Measurements from ENCODE around the gene CLRN2.

Gene CLRN2

DNA sequence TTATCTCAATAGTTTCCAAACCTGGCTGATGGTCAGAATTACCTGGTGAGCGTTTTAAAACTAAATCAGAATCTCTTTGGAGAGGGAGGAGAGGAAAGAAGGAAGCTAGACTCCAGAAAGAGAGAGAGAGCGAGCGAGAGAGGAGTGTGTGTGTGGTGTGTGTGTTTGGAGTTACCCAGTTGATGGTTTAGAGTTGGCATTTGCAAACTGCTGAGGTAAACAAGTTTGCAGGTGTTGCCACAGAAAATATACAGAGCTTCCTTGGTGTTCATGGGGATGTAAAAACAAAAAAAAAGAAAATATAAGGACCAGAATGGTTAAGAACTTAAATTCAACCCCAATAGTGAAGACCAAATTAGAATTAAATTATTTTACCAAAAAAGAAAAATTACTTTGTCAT is 35.6 kb downstream of the CLRN2 start:
- no peaks in the 10 kb centered on the region for H3K4me1 ChIP-seq (ENCODE audit: insufficient read depth, low read length)
- no peaks in the 10 kb centered on the region for H3K9me3 ChIP-seq (ENCODE audit: low read length)
- H3K4me3 ChIP-seq (ENCODE audit: low read depth in 1 of 2, low read length in 2 of 2), result no peak overlapping the region
- no peak overlapping the region for H3K9ac ChIP-seq (ENCODE audit: low read length)
- H3K27me3 ChIP-seq (ENCODE audit: control insufficient read depth in 1 of 2, insufficient read depth in 2 of 2, low read length in 2 of 2), result no peaks in the 10 kb centered on the region
- H3K27ac ChIP-seq (ENCODE audit: low read depth, low read length), result no peak overlapping the region
- no peaks in the 10 kb centered on the region for H3K36me3 ChIP-seq (ENCODE audit: insufficient read depth, low read length)

DNA sequence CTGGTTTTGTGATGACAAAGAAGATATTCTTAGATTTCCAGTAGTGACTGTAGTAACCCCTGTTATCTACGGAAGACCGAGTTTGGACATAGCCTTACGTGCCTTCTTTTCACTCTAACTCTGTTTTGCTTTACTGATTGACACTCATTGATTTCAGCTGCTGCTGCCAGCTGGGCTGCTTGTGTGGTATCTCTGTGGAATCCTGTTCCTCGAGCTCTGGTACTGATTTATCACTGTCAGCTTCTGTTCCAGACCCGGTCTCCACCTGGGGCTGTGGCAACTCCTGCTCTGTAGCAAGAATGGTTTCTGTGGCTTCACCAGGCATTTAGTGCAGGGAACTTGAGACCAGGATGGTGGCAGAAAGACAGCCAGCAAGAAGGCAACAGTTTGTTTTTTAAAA is 37.5 kb downstream of the CLRN2 start:
- no peaks in the 10 kb centered on the region for H3K27me3 ChIP-seq (ENCODE audit: control insufficient read depth in 1 of 2, insufficient read depth in 2 of 2, low read length in 2 of 2)
- H3K4me3 ChIP-seq (ENCODE audit: low read depth in 1 of 2, low read length in 2 of 2), result no peak overlapping the region
- H3K9me3 ChIP-seq (ENCODE audit: low read length), result no peaks in the 10 kb centered on the region
- no peaks in the 10 kb centered on the region for H3K36me3 ChIP-seq (ENCODE audit: insufficient read depth, low read length)
- no peak overlapping the region for H3K27ac ChIP-seq (ENCODE audit: low read depth, low read length)
- no peak overlapping the region for H3K9ac ChIP-seq (ENCODE audit: low read length)
- no peaks in the 10 kb centered on the region for H3K4me1 ChIP-seq (ENCODE audit: insufficient read depth, low read length)

GRCh38 chr4:17554568-17554967 is 39.6 kb downstream of the CLRN2 start:
- Histone ChIP-seq H3K9me3 (ENCODE audit: low read length) (no peaks in the 10 kb centered on the region), H3K4me1 (ENCODE audit: insufficient read depth, low read length) (no peaks in the 10 kb centered on the region), H3K9ac (ENCODE audit: low read length) (no peak overlapping the region), H3K4me3 (ENCODE audit: low read depth in 1 of 2, low read length in 2 of 2) (no peak overlapping the region), H3K36me3 (ENCODE audit: insufficient read depth, low read length) (no peaks in the 10 kb centered on the region), H3K27ac (ENCODE audit: low read depth, low read length) (no peak overlapping the region), H3K27me3 (ENCODE audit: control insufficient read depth in 1 of 2, insufficient read depth in 2 of 2, low read length in 2 of 2) (no peaks in the 10 kb centered on the region)

DNA sequence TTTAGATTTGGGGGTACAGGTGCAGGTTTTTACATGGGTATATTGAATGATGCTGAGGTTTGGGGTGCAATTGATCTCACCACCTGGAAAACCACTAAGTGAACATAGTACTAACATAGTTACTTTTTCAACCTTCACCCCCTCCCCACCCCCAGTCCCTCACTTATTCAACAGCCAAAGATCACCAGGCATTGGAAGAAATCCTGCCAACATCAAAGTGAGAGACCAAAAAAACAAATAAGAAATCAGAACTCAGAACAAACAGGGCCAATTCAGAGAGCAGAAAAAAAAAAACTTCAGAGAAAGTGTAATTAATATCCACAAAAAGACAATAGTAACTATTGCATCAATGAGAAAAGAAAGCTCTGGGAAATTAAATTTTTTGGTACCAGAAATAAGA is 41.5 kb downstream of the CLRN2 start:
- H3K4me3 ChIP-seq (ENCODE audit: low read depth in 1 of 2, low read length in 2 of 2), result no peak overlapping the region
- H3K27me3 ChIP-seq (ENCODE audit: control insufficient read depth in 1 of 2, insufficient read depth in 2 of 2, low read length in 2 of 2), result no peaks in the 10 kb centered on the region
- H3K27ac ChIP-seq (ENCODE audit: low read depth, low read length), result no peak overlapping the region
- no peaks in the 10 kb centered on the region for H3K4me1 ChIP-seq (ENCODE audit: insufficient read depth, low read length)
- H3K9me3 ChIP-seq (ENCODE audit: low read length), result no peaks in the 10 kb centered on the region
- H3K36me3 ChIP-seq (ENCODE audit: insufficient read depth, low read length), result no peaks in the 10 kb centered on the region
- no peak overlapping the region for H3K9ac ChIP-seq (ENCODE audit: low read length)

DNA sequence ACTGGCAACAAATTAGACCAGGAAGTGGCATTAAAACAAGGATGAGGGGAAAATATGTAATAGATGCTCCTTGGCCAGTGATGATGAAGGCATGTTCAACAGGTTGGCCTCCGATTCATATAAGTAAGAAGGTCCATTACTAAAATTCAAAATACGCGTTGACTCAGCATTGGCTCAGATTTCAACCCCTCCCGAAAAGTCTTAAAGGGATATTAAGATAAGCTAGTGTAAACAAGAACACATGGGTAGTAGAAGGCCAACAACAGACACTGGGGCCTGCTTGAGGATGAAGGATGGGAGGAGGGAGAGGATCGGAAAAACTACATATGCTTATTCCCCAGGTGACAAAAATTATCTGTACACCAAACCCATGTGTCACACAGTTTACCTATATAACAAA is 42.9 kb downstream of the CLRN2 start:
- no peaks in the 10 kb centered on the region for H3K27me3 ChIP-seq (ENCODE audit: control insufficient read depth in 1 of 2, insufficient read depth in 2 of 2, low read length in 2 of 2)
- no peaks in the 10 kb centered on the region for H3K36me3 ChIP-seq (ENCODE audit: insufficient read depth, low read length)
- no peak overlapping the region for H3K4me3 ChIP-seq (ENCODE audit: low read depth in 1 of 2, low read length in 2 of 2)
- no peak overlapping the region for H3K9ac ChIP-seq (ENCODE audit: low read length)
- H3K27ac ChIP-seq (ENCODE audit: low read depth, low read length), result no peak overlapping the region
- H3K4me1 ChIP-seq (ENCODE audit: insufficient read depth, low read length), result no peaks in the 10 kb centered on the region
- H3K9me3 ChIP-seq (ENCODE audit: low read length), result no peaks in the 10 kb centered on the region

GRCh38 chr4:17558941-17559708 is 44.2 kb downstream of the CLRN2 start:
- no peak overlapping the region for H3K9ac ChIP-seq (ENCODE audit: low read length)
- H3K4me1 ChIP-seq (ENCODE audit: insufficient read depth, low read length), result no peaks in the 10 kb centered on the region
- H3K4me3 ChIP-seq (ENCODE audit: low read depth in 1 of 2, low read length in 2 of 2), result no peak overlapping the region
- no peaks in the 10 kb centered on the region for H3K36me3 ChIP-seq (ENCODE audit: insufficient read depth, low read length)
- H3K27ac ChIP-seq (ENCODE audit: low read depth, low read length), result no peak overlapping the region
- no peaks in the 10 kb centered on the region for H3K9me3 ChIP-seq (ENCODE audit: low read length)
- no peaks in the 10 kb centered on the region for H3K27me3 ChIP-seq (ENCODE audit: control insufficient read depth in 1 of 2, insufficient read depth in 2 of 2, low read length in 2 of 2)

GRCh38 chr4:17559709-17560048 is 44.7 kb downstream of the CLRN2 start:
- H3K27ac ChIP-seq (ENCODE audit: low read depth, low read length), result no peak overlapping the region

DNA sequence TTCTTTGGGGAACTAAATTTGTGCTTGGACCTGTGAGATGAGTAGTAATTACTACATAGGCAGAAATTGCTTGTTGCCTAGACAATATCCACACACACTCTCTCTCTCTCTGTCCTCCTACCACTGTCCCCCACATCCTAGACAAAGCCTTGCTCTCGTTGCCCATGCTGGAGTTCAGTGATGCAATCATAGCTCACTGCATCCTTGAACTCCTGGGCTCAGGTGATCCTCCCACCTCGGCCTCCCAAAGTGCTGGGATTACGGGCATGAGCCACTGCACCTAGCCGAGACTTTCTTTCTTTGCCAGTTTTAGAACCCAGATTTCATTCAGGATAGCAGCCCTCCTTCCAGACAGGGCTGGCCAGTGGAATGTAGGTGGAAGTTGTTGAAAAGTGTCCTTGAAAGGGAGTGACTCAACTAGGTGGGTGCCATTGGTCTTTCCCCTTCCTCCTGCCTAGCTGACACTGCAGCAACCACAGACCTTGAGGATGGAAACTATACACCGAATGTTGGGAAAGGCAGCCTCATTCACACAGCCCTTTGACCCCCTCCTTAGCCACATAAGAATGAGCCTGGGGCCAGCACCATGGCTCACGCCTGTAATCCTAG is 45.2 kb downstream of the CLRN2 start:
- Histone ChIP-seq H3K9ac (ENCODE audit: low read length) (no peak overlapping the region), H3K4me1 (ENCODE audit: insufficient read depth, low read length) (no peaks in the 10 kb centered on the region), H3K4me3 (ENCODE audit: low read depth in 1 of 2, low read length in 2 of 2) (no peak overlapping the region), H3K9me3 (ENCODE audit: low read length) (no peaks in the 10 kb centered on the region), H3K27ac (ENCODE audit: low read depth, low read length) (no peak overlapping the region), H3K36me3 (ENCODE audit: insufficient read depth, low read length) (no peaks in the 10 kb centered on the region), H3K27me3 (ENCODE audit: control insufficient read depth in 1 of 2, insufficient read depth in 2 of 2, low read length in 2 of 2) (no peaks in the 10 kb centered on the region)

More at GRCh38 chr4:17559709-17560048, 44.7 kb downstream of the CLRN2 start:
- H3K9me3 ChIP-seq (ENCODE audit: low read length), result no peaks in the 10 kb centered on the region
- H3K36me3 ChIP-seq (ENCODE audit: insufficient read depth, low read length), result no peaks in the 10 kb centered on the region
- H3K27me3 ChIP-seq (ENCODE audit: control insufficient read depth in 1 of 2, insufficient read depth in 2 of 2, low read length in 2 of 2), result no peaks in the 10 kb centered on the region
- no peak overlapping the region for H3K9ac ChIP-seq (ENCODE audit: low read length)
- no peak overlapping the region for H3K4me3 ChIP-seq (ENCODE audit: low read depth in 1 of 2, low read length in 2 of 2)
- H3K4me1 ChIP-seq (ENCODE audit: insufficient read depth, low read length), result no peaks in the 10 kb centered on the region

- H3K9me3 ChIP-seq (ENCODE audit: low read length), result no peaks in the 10 kb centered on the region
- H3K27ac ChIP-seq (ENCODE audit: low read depth, low read length), result no peak overlapping the region
- H3K27me3 ChIP-seq (ENCODE audit: control insufficient read depth in 1 of 2, insufficient read depth in 2 of 2, low read length in 2 of 2), result no peaks in the 10 kb centered on the region
- no peaks in the 10 kb centered on the region for H3K4me1 ChIP-seq (ENCODE audit: insufficient read depth, low read length)
- no peak overlapping the region for H3K9ac ChIP-seq (ENCODE audit: low read length)
- H3K4me3 ChIP-seq (ENCODE audit: low read depth in 1 of 2, low read length in 2 of 2), result no peak overlapping the region
- H3K36me3 ChIP-seq (ENCODE audit: insufficient read depth, low read length), result no peaks in the 10 kb centered on the region
Observed at GRCh38 chr4:17561195-17561909, 46.4 kb downstream of the CLRN2 start.

- Histone ChIP-seq H3K36me3 (ENCODE audit: insufficient read depth, low read length) (no peaks in the 10 kb centered on the region), H3K27ac (ENCODE audit: low read depth, low read length) (no peak overlapping the region), H3K4me3 (ENCODE audit: low read depth in 1 of 2, low read length in 2 of 2) (no peak overlapping the region), H3K4me1 (ENCODE audit: insufficient read depth, low read length) (no peaks in the 10 kb centered on the region), H3K9ac (ENCODE audit: low read length) (no peak overlapping the region), H3K27me3 (ENCODE audit: control insufficient read depth in 1 of 2, insufficient read depth in 2 of 2, low read length in 2 of 2) (no peaks in the 10 kb centered on the region), H3K9me3 (ENCODE audit: low read length) (no peaks in the 10 kb centered on the region)
Observed at GRCh38 chr4:17562157-17562556, 47.2 kb downstream of the CLRN2 start.

DNA sequence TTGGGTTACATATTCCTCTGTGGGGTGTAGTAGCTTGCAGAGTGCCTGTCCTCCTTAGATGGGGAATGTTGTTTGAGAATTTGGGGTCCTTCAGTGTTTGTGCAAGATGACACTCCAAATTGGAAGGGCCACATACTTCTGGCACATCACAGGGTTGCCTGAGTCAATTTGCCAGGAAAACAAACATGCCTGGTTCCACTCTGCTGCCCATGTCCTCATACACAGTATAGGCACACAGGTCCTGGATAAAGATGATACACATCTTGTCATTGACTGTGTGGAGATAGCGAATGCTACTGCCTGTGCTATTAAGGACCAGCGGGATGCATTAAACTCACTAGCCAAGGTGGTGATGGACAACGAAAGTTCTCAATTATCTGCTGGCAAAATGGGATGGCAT is 50.9 kb downstream of the CLRN2 start:
- Histone ChIP-seq H3K4me1 (ENCODE audit: insufficient read depth, low read length) (no peaks in the 10 kb centered on the region), H3K9ac (ENCODE audit: low read length) (no peak overlapping the region), H3K4me3 (ENCODE audit: low read depth in 1 of 2, low read length in 2 of 2) (no peak overlapping the region), H3K9me3 (ENCODE audit: low read length) (no peaks in the 10 kb centered on the region), H3K27me3 (ENCODE audit: control insufficient read depth in 1 of 2, insufficient read depth in 2 of 2, low read length in 2 of 2) (no peaks in the 10 kb centered on the region), H3K27ac (ENCODE audit: low read depth, low read length) (no peak overlapping the region), H3K36me3 (ENCODE audit: insufficient read depth, low read length) (no peaks in the 10 kb centered on the region)

All from muscle layer of colon (tissue), 2 donors.